NCI-H2107 treated with DMSO at 0.1 percent for 48 hours (cell line): Measurements from ENCODE around the gene TMEM44.
A peak's percentile ranks its signal among the peaks of the same experiment; 100 is the strongest.
"Not testable (repeated sequence)": the region's sequence is repeated elsewhere in the genome, so short reads cannot be mapped to it uniquely, and the experiment has no call there.

Experiments
- DNase-seq: peaks from one replicate; lab custom pipeline; 2025; ENCODE audit not compliant: unreplicated experiment; lab: John Stamatoyannopoulos, UW

TMEM44 gene

GRCh38 chr3:194559530-194559929 is 73.7 kb downstream of the TMEM44 start:
- DNase-seq: no peak

GRCh38 chr3:194556086-194557056 is 76.8 kb downstream of the TMEM44 start:
- DNase-seq: no peak

GRCh38 chr3:194555175-194556062 is 77.8 kb downstream of the TMEM44 start:
- DNase-seq: peak; percentile 73

- no peak for DNase-seq
Observed at GRCh38 chr3:194554473-194555123, 78.6 kb downstream of the TMEM44 start.

GRCh38 chr3:194552327-194552949 is 80.8 kb downstream of the TMEM44 start:
- DNase-seq: no peak

- DNase-seq: no peak
Observed at GRCh38 chr3:194549853-194550252, 83.4 kb downstream of the TMEM44 start.

- DNase-seq: peak; percentile 38
Observed at GRCh38 chr3:194548346-194549321, 84.6 kb downstream of the TMEM44 start.

- no peak for DNase-seq
Observed at GRCh38 chr3:194547042-194547441, 86.2 kb downstream of the TMEM44 start.

- not testable (repeated sequence) for DNase-seq
Observed at GRCh38 chr3:194545538-194545937, 87.7 kb downstream of the TMEM44 start.

GRCh38 chr3:194543550-194543949 is 89.7 kb downstream of the TMEM44 start:
- DNase-seq: no peak

GRCh38 chr3:194541483-194541882 is 91.7 kb downstream of the TMEM44 start:
- DNase-seq: no peak

- no peak for DNase-seq
Observed at GRCh38 chr3:194540274-194540905, 92.8 kb downstream of the TMEM44 start.

GRCh38 chr3:194539498-194539897 is 93.7 kb downstream of the TMEM44 start:
- no peak for DNase-seq

- DNase-seq: peak; percentile 74
Observed at GRCh38 chr3:194537732-194538247, 95.4 kb downstream of the TMEM44 start.
